ENCODE data around the gene PLEKHA6.

DNA sequence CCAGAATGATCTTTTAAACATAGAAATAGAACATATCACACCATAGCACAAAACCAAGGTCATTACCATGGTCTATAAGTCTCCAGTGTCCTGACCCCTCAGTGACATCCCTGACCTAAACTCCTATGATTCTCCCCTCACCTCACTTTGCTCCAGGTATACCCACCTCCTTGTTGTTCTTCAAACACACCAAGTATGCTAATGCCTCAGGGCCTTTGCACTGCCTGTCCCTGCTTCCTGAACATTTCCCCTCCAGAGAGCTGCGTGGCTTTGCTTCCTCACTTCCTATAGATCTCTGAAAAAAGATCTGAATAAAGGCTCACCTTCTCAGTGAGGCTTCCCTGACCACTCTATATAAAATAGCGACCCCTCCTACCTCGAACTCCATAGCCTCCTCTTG, 147.0 kb downstream of the PLEKHA6 start:
- TF ChIP-seq, protein P1, sequence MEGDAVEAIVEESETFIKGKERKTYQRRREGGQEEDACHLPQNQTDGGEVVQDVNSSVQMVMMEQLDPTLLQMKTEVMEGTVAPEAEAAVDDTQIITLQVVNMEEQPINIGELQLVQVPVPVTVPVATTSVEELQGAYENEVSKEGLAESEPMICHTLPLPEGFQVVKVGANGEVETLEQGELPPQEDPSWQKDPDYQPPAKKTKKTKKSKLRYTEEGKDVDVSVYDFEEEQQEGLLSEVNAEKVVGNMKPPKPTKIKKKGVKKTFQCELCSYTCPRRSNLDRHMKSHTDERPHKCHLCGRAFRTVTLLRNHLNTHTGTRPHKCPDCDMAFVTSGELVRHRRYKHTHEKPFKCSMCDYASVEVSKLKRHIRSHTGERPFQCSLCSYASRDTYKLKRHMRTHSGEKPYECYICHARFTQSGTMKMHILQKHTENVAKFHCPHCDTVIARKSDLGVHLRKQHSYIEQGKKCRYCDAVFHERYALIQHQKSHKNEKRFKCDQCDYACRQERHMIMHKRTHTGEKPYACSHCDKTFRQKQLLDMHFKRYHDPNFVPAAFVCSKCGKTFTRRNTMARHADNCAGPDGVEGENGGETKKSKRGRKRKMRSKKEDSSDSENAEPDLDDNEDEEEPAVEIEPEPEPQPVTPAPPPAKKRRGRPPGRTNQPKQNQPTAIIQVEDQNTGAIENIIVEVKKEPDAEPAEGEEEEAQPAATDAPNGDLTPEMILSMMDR (conservative IDR thresholded peaks at IDR 0.05): no peak
- TF ChIP-seq ZFX (IDR thresholded peaks at IDR 0.05): no peak
